Fibroblast of pulmonary artery (primary cell): Measurements from ENCODE around the gene LDB2.

ENCODE experiments used
- DNase-seq: peaks from one replicate; pipeline ENCODE4 v3.0.0-alpha.2; 2010; ENCODE audit warnings: low read depth
- H3K4me3 ChIP-seq: replicated peaks from 2 replicates; pipeline ENCODE4 v1.5.1; 2011; ENCODE audit warnings: low read depth, mild to moderate bottlenecking, control low read depth, low read length, moderate library complexity
- TF ChIP-seq, protein P1 (sequence below): IDR thresholded peaks from 2 replicates; pipeline ENCODE4 v1.5.1; 2011; ENCODE audit warnings: mild to moderate bottlenecking, control low read depth, low read length, inconsistent platforms; ENCODE audit errors: missing control alignments

The LDB2 gene

DNA sequence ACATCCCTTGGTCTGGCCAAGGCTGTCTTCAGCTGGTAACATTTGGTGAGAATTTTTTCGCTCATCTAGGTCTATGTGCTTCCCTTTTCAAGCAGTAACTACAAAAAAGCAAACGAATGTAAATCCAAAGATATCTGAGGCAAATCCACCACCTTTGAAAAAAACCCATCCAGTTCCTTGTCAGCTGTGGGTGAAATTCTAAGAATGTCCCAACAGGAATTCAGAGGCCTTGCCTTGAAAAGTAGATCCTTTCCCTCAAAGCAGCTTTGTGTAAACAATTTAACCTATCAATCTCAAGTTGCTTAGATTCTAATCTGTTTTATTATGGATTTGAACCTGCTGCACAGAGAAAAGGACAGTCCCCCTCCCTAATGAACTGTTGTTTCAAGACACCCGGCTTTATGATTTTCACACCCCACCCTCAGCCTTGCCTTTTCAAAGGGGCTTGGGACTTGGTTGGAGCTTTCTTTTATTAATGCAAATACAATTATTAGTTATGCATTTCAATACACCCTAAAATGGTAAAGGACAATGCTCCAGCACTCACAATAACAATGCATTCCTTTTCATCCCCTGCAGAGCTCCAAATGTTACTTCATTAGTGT is 166.6 kb downstream of the LDB2 start:
- no peak for DNase-seq
- TF ChIP-seq, protein P1, sequence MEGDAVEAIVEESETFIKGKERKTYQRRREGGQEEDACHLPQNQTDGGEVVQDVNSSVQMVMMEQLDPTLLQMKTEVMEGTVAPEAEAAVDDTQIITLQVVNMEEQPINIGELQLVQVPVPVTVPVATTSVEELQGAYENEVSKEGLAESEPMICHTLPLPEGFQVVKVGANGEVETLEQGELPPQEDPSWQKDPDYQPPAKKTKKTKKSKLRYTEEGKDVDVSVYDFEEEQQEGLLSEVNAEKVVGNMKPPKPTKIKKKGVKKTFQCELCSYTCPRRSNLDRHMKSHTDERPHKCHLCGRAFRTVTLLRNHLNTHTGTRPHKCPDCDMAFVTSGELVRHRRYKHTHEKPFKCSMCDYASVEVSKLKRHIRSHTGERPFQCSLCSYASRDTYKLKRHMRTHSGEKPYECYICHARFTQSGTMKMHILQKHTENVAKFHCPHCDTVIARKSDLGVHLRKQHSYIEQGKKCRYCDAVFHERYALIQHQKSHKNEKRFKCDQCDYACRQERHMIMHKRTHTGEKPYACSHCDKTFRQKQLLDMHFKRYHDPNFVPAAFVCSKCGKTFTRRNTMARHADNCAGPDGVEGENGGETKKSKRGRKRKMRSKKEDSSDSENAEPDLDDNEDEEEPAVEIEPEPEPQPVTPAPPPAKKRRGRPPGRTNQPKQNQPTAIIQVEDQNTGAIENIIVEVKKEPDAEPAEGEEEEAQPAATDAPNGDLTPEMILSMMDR: no peak
- H3K4me3 ChIP-seq: no peak overlapping the region

DNA sequence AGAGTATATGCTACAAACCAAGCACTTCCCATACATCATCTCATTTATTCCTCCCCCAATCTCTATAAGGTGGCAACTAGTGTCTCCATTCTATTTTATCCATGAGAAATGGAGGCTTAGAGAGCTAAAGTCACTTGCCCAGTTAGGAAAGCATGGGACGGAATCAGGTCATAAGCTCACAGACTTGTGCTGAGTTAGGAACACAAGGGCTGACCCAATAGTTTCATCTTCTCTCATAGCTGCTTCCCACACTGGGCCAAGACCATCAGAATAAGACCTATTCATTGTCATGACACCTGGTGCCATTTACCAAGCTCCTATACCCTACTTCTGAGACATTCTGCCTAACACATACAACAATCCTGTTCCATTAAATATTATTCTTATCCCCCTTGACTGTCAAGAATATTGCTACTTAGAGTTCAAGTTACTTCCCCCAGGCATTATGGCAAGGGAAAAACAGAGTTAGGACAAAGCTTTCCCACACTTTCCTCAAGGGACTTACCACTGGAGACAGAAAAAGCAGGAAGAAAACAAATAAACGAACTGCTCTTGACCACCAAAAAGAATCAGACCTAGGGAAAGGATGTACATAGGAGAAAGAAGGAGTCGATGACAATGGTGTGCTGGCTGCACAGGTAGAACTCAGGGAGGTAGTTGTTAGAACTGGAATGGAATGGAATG is 167.8 kb downstream of the LDB2 start:
- TF ChIP-seq, protein P1: no peak
- no peak overlapping the region for H3K4me3 ChIP-seq
- no peak for DNase-seq

DNA sequence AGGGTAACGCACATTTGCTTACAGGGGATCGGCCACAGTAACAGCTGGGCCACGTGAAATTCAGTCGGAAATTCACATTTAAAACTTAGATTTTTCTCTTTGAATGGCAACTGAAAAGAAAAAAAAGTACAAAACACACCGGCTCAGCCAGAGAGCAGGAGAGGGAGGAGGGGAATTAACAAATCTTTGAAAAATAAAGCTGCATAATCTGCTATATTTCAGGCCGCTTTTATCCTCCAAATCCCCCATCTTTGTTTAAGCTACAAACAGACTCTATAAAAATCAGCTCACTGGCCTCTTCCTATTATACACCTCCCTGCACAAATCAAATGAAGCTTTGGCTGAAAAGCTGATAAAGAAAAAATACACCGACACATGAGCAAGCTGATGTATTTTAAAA is 169.1 kb downstream of the LDB2 start:
- no peak overlapping the region for H3K4me3 ChIP-seq
- no peak for DNase-seq
- TF ChIP-seq, protein P1: no peak

DNA sequence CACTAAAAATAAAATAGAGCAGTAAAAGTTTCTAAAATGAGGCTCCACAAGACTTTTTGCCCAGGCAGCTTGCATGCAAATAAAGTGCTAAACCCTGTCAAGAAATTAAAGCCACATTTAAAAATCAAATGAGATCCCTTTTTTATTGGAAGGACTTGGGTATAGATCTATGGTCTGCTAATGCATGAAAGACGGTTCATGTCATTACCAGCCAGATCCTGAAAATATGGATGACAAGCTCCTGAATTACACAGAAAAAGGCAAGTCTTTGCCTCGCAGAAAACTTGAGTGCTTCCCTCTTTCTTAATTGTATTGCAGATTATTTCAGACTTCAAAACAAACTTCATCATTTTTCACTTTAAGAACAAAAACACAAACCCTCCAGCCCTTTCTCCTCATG is 169.6 kb downstream of the LDB2 start:
- TF ChIP-seq, protein P1: no peak
- no peak for DNase-seq
- no peak overlapping the region for H3K4me3 ChIP-seq

DNA sequence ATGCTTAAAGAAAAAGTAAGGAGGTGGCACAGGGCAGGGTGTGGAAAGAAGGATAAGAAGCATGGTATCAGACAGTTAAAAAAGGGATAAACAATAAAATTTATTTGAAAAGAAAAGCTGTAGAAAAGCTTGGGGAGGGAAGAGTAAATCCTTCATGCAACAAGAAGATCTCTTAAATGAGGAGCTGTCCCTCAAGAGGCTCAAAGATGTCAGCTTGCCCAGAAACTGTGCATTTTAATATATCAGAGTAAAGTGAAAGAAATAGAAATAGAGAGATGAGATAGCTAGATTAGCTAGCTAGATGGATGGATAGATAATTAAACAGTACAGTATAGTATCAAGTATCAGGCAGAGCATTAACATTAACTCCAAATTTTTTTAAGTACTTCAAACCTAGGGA is 170.3 kb downstream of the LDB2 start:
- TF ChIP-seq, protein P1: no peak
- no peak overlapping the region for H3K4me3 ChIP-seq
- no peak for DNase-seq

DNA sequence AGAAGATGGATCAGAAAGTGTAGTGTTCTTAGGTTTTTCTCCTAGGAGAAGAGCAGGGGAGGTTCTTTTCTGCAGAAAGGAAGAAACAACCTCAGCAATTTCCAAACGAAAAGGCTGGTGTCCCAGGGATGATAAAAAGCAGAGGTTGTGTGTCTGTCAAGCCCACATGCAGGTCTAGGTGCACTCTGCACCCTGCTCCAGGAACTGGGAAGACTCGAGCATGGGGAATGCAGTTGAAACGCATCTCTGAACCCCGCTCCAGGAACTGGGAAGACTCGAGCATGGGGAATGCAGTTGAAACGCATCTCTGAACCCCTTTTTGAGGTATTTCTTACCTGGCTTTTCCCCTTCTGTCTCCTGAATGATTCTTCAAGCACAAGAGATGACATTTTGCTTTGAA is 171.2 kb downstream of the LDB2 start:
- TF ChIP-seq, protein P1: no peak
- no peak for DNase-seq
- H3K4me3 ChIP-seq: no peak overlapping the region
